ENCODE results near the gene SLC12A7.
"Not testable (repeated sequence)": the region's sequence is repeated elsewhere in the genome, so short reads cannot be mapped to it uniquely, and the experiment has no call there.

SLC12A7 gene

DNA sequence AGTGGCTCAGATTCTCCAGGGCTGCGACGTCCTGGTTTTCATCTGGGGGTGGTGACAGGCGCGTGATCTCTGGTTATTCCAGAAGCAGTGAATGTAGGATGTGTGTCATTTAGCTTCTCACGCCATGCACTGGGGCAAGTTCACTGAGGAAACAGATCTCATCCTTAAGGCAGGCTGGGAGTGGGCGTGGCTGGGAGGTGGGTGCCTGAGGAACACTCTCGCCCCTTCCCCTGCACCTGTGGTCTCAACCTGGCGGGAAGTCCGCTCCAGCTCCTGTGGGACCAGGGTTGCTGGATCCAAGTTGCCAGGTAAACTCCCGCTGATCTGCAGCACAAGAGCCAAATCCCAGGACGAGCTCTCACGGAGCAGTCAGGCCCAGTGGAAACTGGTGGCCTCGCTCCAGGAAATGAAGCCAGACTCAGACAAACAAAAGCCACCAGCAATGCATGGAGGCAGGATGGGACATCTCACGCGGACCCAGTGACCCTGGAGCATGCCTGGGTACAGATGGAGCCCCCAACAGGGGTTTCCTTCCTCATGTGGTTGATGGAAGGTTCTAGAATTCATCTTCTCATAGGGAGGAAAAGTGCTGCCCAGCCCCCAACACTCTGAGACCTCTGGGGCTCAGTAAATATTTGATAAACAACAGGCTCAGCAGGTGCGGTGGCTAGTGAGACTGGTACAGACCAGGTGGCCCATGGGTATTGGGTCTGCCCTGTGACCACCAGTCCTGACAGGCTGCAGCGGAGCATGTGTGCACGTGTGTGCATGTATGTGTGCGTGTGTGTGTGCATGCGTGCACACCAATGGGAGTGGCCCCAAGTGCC lies 16.3 kb upstream of the SLC12A7 start:
- CTCF ChIA-PET = interaction anchor here (2.1 kb wide), 1 partner anchor 12 kb away, joined by 10 read pairs; no protein-coding TSS in a partner anchor
- TF ChIP-seq CTCF (IDR thresholded peaks at IDR 0.05; ENCODE audit: control extremely low read depth, extremely low read depth, low read depth, missing control alignments) = no peak
- DNase-seq (ENCODE audit: extremely low spot score) = no peak
- POLR2A ChIA-PET = no interaction called here

DNA sequence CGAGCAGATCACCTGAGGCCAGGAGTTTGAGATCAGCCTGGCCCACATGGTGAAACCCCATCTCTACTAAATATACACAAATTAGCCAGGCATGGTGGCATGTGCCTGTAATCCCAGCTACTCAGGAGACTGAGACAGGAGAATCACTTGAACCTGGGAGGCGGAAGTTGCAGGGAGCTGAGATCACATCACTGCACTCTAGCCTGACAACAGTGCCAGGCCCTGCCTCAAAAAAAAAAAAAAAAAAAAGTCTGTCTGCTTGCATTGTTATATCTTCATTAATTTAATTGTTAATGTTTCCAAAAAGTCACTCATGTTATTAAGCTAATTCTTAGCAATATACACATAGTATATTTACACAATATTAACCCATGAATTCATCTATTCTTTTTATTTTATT lies 13.8 kb upstream of the SLC12A7 start:
- POLR2A ChIA-PET; DNase-seq (ENCODE audit: extremely low spot score): not testable (repeated sequence)
- CTCF ChIA-PET = interaction anchor here (1.1 to 1.4 kb wide), 2 partner anchors 42 to 47 kb away, joined by 3 read pairs; no protein-coding TSS in a partner anchor

DNA sequence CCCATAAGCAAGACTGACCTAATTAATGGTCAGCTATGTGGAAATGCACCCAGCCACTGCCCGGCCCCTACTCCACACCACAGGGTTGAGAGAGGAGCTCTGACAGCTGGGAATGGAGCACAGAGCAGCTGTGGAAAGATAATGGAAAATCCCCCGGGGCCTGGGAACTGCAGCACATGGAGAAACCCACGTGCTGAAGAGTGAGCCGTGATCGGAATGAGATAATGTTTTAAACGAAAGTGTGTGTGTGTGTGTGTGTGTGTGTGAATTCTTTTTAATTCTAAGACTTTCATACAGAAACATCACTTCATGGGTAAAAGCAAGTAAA lies 13.1 kb upstream of the SLC12A7 start:
- CTCF ChIA-PET = interaction anchor here (2.0 kb wide), 1 partner anchor 13 kb away, joined by 12 read pairs; no protein-coding TSS in a partner anchor
- DNase-seq (ENCODE audit: extremely low spot score) = no peak
- TF ChIP-seq CTCF (IDR thresholded peaks at IDR 0.05; ENCODE audit: control extremely low read depth, extremely low read depth, low read depth, missing control alignments) = no peak
- POLR2A ChIA-PET = no interaction called here

- ChIA-PET CTCF (interaction anchor here (1.2 to 2.0 kb wide), 3 partner anchors 10 to 15 kb away, joined by 3 to 12 read pairs (median 4); no protein-coding TSS in a partner anchor), POLR2A (no interaction called here)
- no peak for DNase-seq (ENCODE audit: extremely low spot score)
- no peak for TF ChIP-seq CTCF (IDR thresholded peaks at IDR 0.05; ENCODE audit: control extremely low read depth, extremely low read depth, low read depth, missing control alignments)
Measured at GRCh38 chr5:1124205-1125029, 12.6 kb upstream of the SLC12A7 start.

GRCh38 chr5:1123418-1124147 lies 11.7 kb upstream of the SLC12A7 start:
- POLR2A ChIA-PET = no interaction called here
- no peak for TF ChIP-seq CTCF (IDR thresholded peaks at IDR 0.05; ENCODE audit: control extremely low read depth, extremely low read depth, low read depth, missing control alignments)
- DNase-seq (ENCODE audit: extremely low spot score) = no peak
- CTCF ChIA-PET = interaction anchor here (1.2 to 2.0 kb wide), 3 partner anchors 9 to 14 kb away, joined by 3 to 12 read pairs (median 4); no protein-coding TSS in a partner anchor

GRCh38 chr5:1122511-1123294 lies 10.8 kb upstream of the SLC12A7 start:
- DNase-seq (ENCODE audit: extremely low spot score) = no peak
- ChIA-PET POLR2A (no interaction called here), CTCF (interaction anchor here (1.6 kb wide), 1 partner anchor 8 kb away, joined by 4 read pairs; no protein-coding TSS in a partner anchor)
- no peak for TF ChIP-seq CTCF (IDR thresholded peaks at IDR 0.05; ENCODE audit: control extremely low read depth, extremely low read depth, low read depth, missing control alignments)

All from GM10248 (cell line).